Keratinocyte (primary cell): Measurements from ENCODE around the gene ANXA5. TPM values are rescaled to one million over a fixed set of nuclear protein-coding genes. Genes with fewer than 3 reads are reported as not detected.

ENCODE experiments used
- DNase-seq: peaks from one replicate; pipeline ENCODE4 v3.0.0-alpha.2; 2011; ENCODE audit warnings: low read depth, missing footprints, low spot score
- FAIRE-seq: peaks from 2 replicates; lab custom pipeline; 2011; peaks lifted over from hg19 to GRCh38; lab: Jason Lieb, UNC
- H2AFZ ChIP-seq: 2 replicates; pipeline ENCODE4 v1.6.0; 2012; ENCODE audit warnings: low read length, control low read depth, inconsistent platforms; ENCODE audit not compliant: control insufficient read depth
- H3K27ac ChIP-seq: 2 replicates; pipeline ENCODE4 v1.5.1; 2011; ENCODE audit warnings: low read length; ENCODE audit not compliant: control insufficient read depth, insufficient read depth
- H3K27me3 ChIP-seq: 3 replicates; pipeline ENCODE4 v1.6.0; 2011; ENCODE audit warnings: low read length; ENCODE audit not compliant: control insufficient read depth, insufficient read depth; ENCODE audit errors: extremely low read depth
- H3K36me3 ChIP-seq, 2 experiments: 2 replicates in 1 of 2; 3 replicates in 1 of 2; pipeline ENCODE4 v1.5.1; 2011; ENCODE audit warnings: low read length in 2 of 2, mild to moderate bottlenecking in 1 of 2; ENCODE audit not compliant: control insufficient read depth in 2 of 2, insufficient read depth in 2 of 2; ENCODE audit errors: extremely low read depth in 1 of 2
- H3K4me1 ChIP-seq: 3 replicates; pipeline ENCODE4 v1.5.1; 2011; ENCODE audit warnings: low read length; ENCODE audit not compliant: control insufficient read depth, insufficient read depth; ENCODE audit errors: extremely low read depth
- H3K4me2 ChIP-seq: 3 replicates; pipeline ENCODE4 v1.6.0; 2011; ENCODE audit warnings: low read depth, low read length; ENCODE audit not compliant: control insufficient read depth, insufficient read depth; ENCODE audit errors: extremely low read depth
- H3K4me3 ChIP-seq, 3 experiments: fragments of 200-600 bp in 1 of 3; sonication (generic) in 1 of 3; 2 replicates in 2 of 3; 3 replicates in 1 of 3; pipeline ENCODE4 v1.5.1; 2011 to 2016; ENCODE audit warnings: low read length in 3 of 3, mild to moderate bottlenecking in 3 of 3, control low read depth in 2 of 3, inconsistent platforms in 1 of 3, low read depth in 1 of 3, mixed read lengths in 1 of 3, mixed run types in 1 of 3, moderate library complexity in 1 of 3; ENCODE audit not compliant: control insufficient read depth in 2 of 3, insufficient read depth in 2 of 3; ENCODE audit errors: extremely low read depth in 1 of 3
- H3K79me2 ChIP-seq: 2 replicates; pipeline ENCODE4 v1.6.0; 2012; ENCODE audit warnings: low read length; ENCODE audit not compliant: control insufficient read depth, insufficient read depth
- H3K9ac ChIP-seq: 3 replicates; pipeline ENCODE4 v1.6.0; 2011; ENCODE audit warnings: low read length; ENCODE audit not compliant: control insufficient read depth, insufficient read depth; ENCODE audit errors: extremely low read depth
- H3K9me1 ChIP-seq: 3 replicates; pipeline ENCODE4 v1.6.0; 2011; ENCODE audit warnings: low read length; ENCODE audit not compliant: control insufficient read depth, insufficient read depth; ENCODE audit errors: extremely low read depth
- H3K9me3 ChIP-seq: 2 replicates; pipeline ENCODE4 v1.5.1; 2012; ENCODE audit warnings: low read depth, low read length; ENCODE audit not compliant: control insufficient read depth
- H4K20me1 ChIP-seq: 3 replicates; pipeline ENCODE4 v1.6.0; 2011; ENCODE audit warnings: low read length; ENCODE audit not compliant: control insufficient read depth, insufficient read depth; ENCODE audit errors: extremely low read depth
- EZH2 ChIP-seq: IDR thresholded peaks from one replicate; pipeline ENCODE4 v1.6.1; 2012; ENCODE audit warnings: inconsistent platforms, mild to moderate bottlenecking, low read length, moderate library complexity
- dilution Hi-C: fragments of 300-500 bp; cut with MboI; formaldehyde crosslinking; loops from one replicate; pipeline ENCODE4 v1.7.0; 2020; ENCODE audit warnings: low sequenced_read_pairs; ENCODE audit not compliant: extremely low pct_ligation_motif_present
- polyA plus RNA-seq, 5 experiments: library from polyadenylated mRNA; depleted of rRNA in 3 of 5; stranded (reverse) in 3 of 5; stranded (forward) in 1 of 5; unstranded in 1 of 5; fragments of >200 nt; gene quantifications; 1 replicate in 1 of 5; 2 replicates in 3 of 5; 3 replicates in 1 of 5; pipeline versions ENCODE4 v1.2.1 to v1.2.3, GENCODE V29; 2011 to 2012; ENCODE audit warnings: missing spikeins in 2 of 5, low read depth in 1 of 5, low replicate concordance in 1 of 5
- TF ChIP-seq, protein P1 (sequence below), 3 experiments: IDR thresholded peaks in 1 of 3; conservative IDR thresholded peaks in 1 of 3; optimal IDR thresholded peaks in 1 of 3; 2 replicates in 2 of 3; 3 replicates in 1 of 3; pipeline versions ENCODE3 to v1.5.1; 2011; ENCODE audit warnings: low read length in 3 of 3, mild to moderate bottlenecking in 3 of 3, moderate library complexity in 2 of 3, control low read depth in 1 of 3, inconsistent platforms in 1 of 3; ENCODE audit not compliant: insufficient read depth in 2 of 3; ENCODE audit errors: extremely low read depth in 1 of 3

Gene ANXA5
- polyA plus RNA-seq, 1 donor (not counting 4 experiments of a cell fraction or from before 2014, with no cell fraction given): 512 TPM

GRCh38 chr4:121677524-121677923, 19.3 kb downstream of the ANXA5 start:
- no peak overlapping the region for H3K4me3 ChIP-seq
- H4K20me1 ChIP-seq: peaks cover 2% of the 10 kb centered on the region
- no peaks in the 10 kb centered on the region for H3K9me1 ChIP-seq
- peaks cover 28 to 31% of the 10 kb centered on the region in 2 experiments for H3K36me3 ChIP-seq
- no peak overlapping the region for H2AFZ ChIP-seq
- FAIRE-seq (no peak), DNase-seq (no peak)
- H3K9me3 ChIP-seq: no peaks in the 10 kb centered on the region
- H3K79me2 ChIP-seq: peaks cover 15% of the 10 kb centered on the region
- no peak overlapping the region for H3K9ac ChIP-seq
- H3K27ac ChIP-seq: no peak overlapping the region
- no peaks in the 10 kb centered on the region for H3K27me3 ChIP-seq
- H3K4me1 ChIP-seq: no peaks in the 10 kb centered on the region
- TF ChIP-seq EZH2: no peak
- TF ChIP-seq, protein P1, sequence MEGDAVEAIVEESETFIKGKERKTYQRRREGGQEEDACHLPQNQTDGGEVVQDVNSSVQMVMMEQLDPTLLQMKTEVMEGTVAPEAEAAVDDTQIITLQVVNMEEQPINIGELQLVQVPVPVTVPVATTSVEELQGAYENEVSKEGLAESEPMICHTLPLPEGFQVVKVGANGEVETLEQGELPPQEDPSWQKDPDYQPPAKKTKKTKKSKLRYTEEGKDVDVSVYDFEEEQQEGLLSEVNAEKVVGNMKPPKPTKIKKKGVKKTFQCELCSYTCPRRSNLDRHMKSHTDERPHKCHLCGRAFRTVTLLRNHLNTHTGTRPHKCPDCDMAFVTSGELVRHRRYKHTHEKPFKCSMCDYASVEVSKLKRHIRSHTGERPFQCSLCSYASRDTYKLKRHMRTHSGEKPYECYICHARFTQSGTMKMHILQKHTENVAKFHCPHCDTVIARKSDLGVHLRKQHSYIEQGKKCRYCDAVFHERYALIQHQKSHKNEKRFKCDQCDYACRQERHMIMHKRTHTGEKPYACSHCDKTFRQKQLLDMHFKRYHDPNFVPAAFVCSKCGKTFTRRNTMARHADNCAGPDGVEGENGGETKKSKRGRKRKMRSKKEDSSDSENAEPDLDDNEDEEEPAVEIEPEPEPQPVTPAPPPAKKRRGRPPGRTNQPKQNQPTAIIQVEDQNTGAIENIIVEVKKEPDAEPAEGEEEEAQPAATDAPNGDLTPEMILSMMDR (optimal IDR thresholded peaks at IDR 0.05 in 1 of 3, IDR thresholded peaks at IDR 0.05 in 1 of 3, conservative IDR thresholded peaks at IDR 0.05 in 1 of 3; ENCODE audit: extremely low read depth in 1 of 3, insufficient read depth in 2 of 3, low read length in 3 of 3): no peak
- no peak overlapping the region for H3K4me2 ChIP-seq
- dilution Hi-C loops: no loop called here

DNA sequence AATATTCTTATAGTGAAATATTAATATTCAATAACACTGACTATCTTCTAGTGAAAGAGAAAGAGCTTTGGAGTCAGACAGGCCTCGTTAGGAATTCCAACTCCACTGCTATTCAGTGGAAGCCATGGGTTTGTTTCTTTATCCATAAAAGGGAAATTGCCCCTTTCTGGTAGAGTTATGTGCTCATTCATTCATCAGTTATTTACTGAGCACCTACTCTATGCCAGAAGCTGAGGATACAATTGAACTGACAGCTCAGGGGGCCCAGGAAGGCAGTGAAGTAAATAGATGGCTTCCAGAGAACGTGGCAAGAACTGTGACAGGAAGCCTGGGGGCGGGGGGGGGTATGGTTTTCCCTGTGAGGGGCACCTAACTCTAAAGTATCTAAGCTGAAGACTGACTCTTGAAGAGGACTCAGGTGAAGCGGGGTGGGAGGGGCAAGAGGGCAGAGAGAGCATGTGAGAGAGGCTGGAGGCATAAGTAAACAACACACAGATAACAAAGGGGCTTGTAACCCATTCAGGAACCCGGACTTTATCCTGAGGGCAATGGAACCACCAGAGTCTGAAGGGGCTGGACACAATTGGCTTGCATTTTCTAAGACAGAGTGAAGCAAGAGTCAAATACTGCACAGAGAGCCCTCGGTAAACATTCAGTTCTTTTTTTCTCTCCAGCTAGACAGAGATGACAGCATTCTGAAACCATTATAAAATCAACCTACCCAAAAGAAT, 20.3 kb downstream of the ANXA5 start:
- FAIRE-seq (no peak), DNase-seq (no peak)
- Histone ChIP-seq H3K4me3 (no peak overlapping the region), H3K9me1 (no peaks in the 10 kb centered on the region), H3K4me2 (no peak overlapping the region), H3K27ac (no peak overlapping the region), H3K27me3 (no peaks in the 10 kb centered on the region), H3K36me3 (peaks cover 34 to 36% of the 10 kb centered on the region in 2 experiments), H3K79me2 (peaks cover 15% of the 10 kb centered on the region), H3K9me3 (no peaks in the 10 kb centered on the region), H2AFZ (no peak overlapping the region), H3K4me1 (no peaks in the 10 kb centered on the region), H4K20me1 (peaks cover 2% of the 10 kb centered on the region), H3K9ac (no peak overlapping the region)
- TF ChIP-seq EZH2: no peak
- TF ChIP-seq, protein P1 (optimal IDR thresholded peaks at IDR 0.05 in 1 of 3, IDR thresholded peaks at IDR 0.05 in 1 of 3, conservative IDR thresholded peaks at IDR 0.05 in 1 of 3; ENCODE audit: extremely low read depth in 1 of 3, insufficient read depth in 2 of 3, low read length in 3 of 3): no peak
- dilution Hi-C loops: no loop called here
